HG03520 (cell line): ENCODE results near the gene FAM151A.

Source experiments
- ATAC-seq: cut with Tn5 transposase; IDR thresholded peaks from one replicate; pipeline ENCODE4 v1.9.1; 2021; ENCODE audit warnings: mild to moderate bottlenecking, moderate library complexity; ENCODE audit not compliant: unreplicated experiment

Gene FAM151A

GRCh38 chr1:54581621-54582035, 41.7 kb downstream of the FAM151A start:
- no peak for ATAC-seq

- no peak for ATAC-seq
Observed at GRCh38 chr1:54580856-54581550, 42.3 kb downstream of the FAM151A start.

GRCh38 chr1:54579337-54579781, 44.0 kb downstream of the FAM151A start:
- ATAC-seq: no peak

- no peak for ATAC-seq
Observed at GRCh38 chr1:54577612-54578011, 45.7 kb downstream of the FAM151A start.

- ATAC-seq: no peak
Observed at GRCh38 chr1:54575605-54576290, 47.6 kb downstream of the FAM151A start.

GRCh38 chr1:54575161-54575560, 48.2 kb downstream of the FAM151A start:
- no peak for ATAC-seq

GRCh38 chr1:54574158-54574778, 49.1 kb downstream of the FAM151A start:
- ATAC-seq: no peak

GRCh38 chr1:54572542-54572850, 50.8 kb downstream of the FAM151A start:
- no peak for ATAC-seq

GRCh38 chr1:54571803-54572541, 51.4 kb downstream of the FAM151A start:
- ATAC-seq: no peak

GRCh38 chr1:54571326-54571725, 52.0 kb downstream of the FAM151A start:
- ATAC-seq: no peak

- ATAC-seq: no peak
Observed at GRCh38 chr1:54570161-54570560, 53.2 kb downstream of the FAM151A start.

GRCh38 chr1:54569339-54569738, 54.0 kb downstream of the FAM151A start:
- ATAC-seq: no peak

- ATAC-seq: no peak
Observed at GRCh38 chr1:54567961-54568360, 55.4 kb downstream of the FAM151A start.

- no peak for ATAC-seq
Observed at GRCh38 chr1:54566438-54567141, 56.7 kb downstream of the FAM151A start.

GRCh38 chr1:54565113-54565501, 58.2 kb downstream of the FAM151A start:
- no peak for ATAC-seq

GRCh38 chr1:54564312-54565112, 58.8 kb downstream of the FAM151A start:
- ATAC-seq: no peak

GRCh38 chr1:54559771-54560231, 63.5 kb downstream of the FAM151A start:
- no peak for ATAC-seq
